ENCODE measurements around the gene ELAVL1.
"Not testable (repeated sequence)": the region's sequence is repeated elsewhere in the genome, so short reads cannot be mapped to it uniquely, and the experiment has no call there.

The ELAVL1 gene

GRCh38 chr19:7925171-7925851 lies 80.1 kb downstream of the ELAVL1 start:
- DNase-seq = peak; percentile 88
- Mint-ChIP-seq H3K27ac (peak overlapping the region; percentile 83), H3K4me3 (peak overlapping the region; percentile 73), H3K4me1 (peaks cover 35% of the 10 kb centered on the region), H3K27me3 (peaks cover 2% of the 10 kb centered on the region), H3K9me3 (no peaks in the 10 kb centered on the region), H3K36me3 (ENCODE audit: low read depth) (peaks cover 7% of the 10 kb centered on the region)
- peak; percentile 53 for ATAC-seq

DNA sequence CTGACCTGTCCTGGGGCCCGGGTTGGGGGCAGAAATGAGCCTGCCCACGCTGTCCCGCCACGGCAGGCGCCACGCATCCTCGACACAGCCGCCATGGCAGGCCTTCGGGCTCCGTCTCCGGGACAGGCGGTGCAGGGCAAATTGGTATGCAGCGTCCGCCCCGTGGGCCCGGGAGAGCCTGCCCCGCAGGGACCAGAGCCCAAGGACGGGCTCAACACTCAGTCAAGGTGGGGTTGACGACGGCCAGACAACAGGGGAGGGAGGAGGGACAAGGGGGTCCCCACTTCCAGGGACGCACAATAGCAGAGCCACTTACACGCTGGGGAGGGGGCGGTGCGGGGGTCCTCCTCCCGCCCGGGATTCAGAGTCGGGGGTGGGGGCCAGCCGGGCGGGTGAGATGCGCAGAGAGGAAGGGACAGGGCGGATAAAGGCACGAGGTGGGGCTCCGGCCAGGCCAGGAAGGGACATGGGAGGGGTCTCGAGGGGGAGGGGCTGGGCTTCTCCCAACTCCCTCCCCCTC lies 80.7 kb downstream of the ELAVL1 start:
- Mint-ChIP-seq H3K27me3 (peaks cover 6% of the 10 kb centered on the region), H3K9me3 (no peaks in the 10 kb centered on the region), H3K27ac (no peak overlapping the region), H3K36me3 (ENCODE audit: low read depth) (peaks cover 7% of the 10 kb centered on the region), H3K4me1 (peaks cover 36% of the 10 kb centered on the region), H3K4me3 (no peak overlapping the region)
- DNase-seq (no peak), ATAC-seq (no peak)

GRCh38 chr19:7924241-7924640 lies 81.2 kb downstream of the ELAVL1 start:
- peak overlapping the region; percentile 46 for H3K4me3 Mint-ChIP-seq
- H3K9me3 Mint-ChIP-seq = no peaks in the 10 kb centered on the region
- ATAC-seq (no peak), DNase-seq (no peak)
- peaks cover 9% of the 10 kb centered on the region for H3K27me3 Mint-ChIP-seq
- H3K36me3 Mint-ChIP-seq (ENCODE audit: low read depth) = peaks cover 7% of the 10 kb centered on the region
- no peak overlapping the region for H3K27ac Mint-ChIP-seq
- peaks cover 35% of the 10 kb centered on the region for H3K4me1 Mint-ChIP-seq

DNA sequence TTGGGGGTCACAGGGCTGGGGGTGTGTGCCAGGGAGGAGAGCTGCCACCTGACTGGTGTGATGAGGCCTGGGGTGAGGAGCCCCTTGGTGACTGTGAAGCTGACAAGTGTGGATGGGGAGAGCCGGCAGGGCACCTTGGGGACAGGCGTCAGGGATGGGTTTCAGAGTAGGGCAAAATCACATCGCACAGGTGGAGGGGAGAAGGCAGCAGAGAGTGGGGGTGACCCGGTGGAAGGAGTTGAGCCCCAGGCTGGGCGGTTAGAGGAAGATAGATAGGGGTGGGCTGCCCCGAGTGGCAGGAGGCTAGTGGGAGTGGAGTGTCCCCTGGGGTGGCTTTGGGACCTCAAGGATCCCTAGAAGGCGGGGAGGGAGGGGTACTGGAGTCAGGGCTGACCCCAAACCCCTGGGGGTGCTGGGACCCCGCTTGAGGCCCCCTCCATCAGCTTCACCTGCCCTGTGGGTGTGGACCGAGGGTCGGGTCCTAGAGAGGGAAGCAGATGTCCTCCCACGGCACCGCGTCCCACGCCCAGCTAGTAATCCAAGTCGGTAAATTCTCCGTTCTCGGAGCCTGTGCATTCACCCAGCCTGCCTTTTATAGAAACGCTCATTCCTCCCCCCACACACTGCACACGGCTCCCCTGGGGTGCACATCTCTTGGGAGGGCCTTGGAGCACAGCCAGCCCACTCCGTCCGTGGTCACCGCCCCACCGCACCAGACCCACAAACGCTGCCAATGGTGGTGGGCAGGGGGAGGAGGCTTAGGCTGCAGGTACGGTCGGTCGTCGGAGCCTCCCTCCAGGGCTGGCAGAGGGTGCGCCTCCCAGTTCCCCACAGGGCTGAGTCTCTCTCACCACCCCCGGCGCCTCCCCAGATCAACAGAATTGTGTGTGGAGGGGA lies 81.9 kb downstream of the ELAVL1 start:
- ATAC-seq (no peak), DNase-seq (no peak)
- H3K27me3 Mint-ChIP-seq = peaks cover 13% of the 10 kb centered on the region
- no peak overlapping the region for H3K27ac Mint-ChIP-seq
- no peaks in the 10 kb centered on the region for H3K9me3 Mint-ChIP-seq
- no peak overlapping the region for H3K4me3 Mint-ChIP-seq
- peaks cover 28% of the 10 kb centered on the region for H3K4me1 Mint-ChIP-seq
- H3K36me3 Mint-ChIP-seq (ENCODE audit: low read depth) = peaks cover 1% of the 10 kb centered on the region

GRCh38 chr19:7922836-7923195 lies 82.6 kb downstream of the ELAVL1 start:
- Mint-ChIP-seq H3K27me3 (peaks cover 20% of the 10 kb centered on the region), H3K4me3 (no peak overlapping the region), H3K36me3 (ENCODE audit: low read depth) (no peaks in the 10 kb centered on the region), H3K9me3 (no peaks in the 10 kb centered on the region), H3K27ac (no peak overlapping the region), H3K4me1 (peaks cover 29% of the 10 kb centered on the region)
- DNase-seq (no peak), ATAC-seq (no peak)

DNA sequence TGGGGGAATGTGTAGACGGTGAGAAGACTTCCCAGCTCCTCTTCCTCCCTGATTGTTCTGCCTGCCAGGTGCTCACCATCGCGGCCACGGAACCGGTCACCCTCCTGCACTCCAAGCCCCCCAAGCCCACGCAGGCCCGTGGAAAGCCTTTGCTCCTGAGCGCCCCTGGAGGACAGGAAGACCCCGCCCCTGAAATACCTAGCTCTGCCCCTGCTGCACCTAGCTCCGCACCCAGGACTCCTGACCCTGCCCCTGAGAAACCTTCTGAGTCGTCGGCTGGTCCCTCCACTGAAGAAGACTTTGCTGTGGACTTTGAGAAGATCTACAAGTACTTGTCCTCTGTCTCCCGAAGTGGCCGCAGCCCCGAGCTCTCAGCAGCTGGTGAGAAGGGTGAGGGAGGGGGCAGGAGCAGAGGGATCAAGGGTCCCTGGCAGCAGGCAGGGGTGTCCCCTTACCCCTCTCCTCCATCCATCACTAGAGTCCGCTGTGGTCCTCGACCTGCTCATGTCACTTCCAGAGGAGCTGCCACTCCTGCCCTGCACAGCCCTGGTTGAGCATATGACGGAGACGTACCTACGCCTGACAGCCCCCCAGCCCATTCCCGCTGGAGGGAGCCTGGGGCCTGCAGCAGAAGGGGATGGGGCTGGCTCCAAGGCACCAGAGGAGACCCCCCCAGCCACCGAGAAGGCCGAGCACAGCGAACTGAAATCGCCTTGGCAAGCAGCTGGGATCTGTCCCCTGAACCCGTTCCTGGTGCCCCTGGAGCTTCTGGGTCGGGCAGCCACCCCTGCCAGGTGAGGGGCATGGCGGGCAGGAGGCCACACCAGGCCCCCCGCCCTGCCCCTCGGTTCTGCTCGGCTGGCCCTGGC lies 83.2 kb downstream of the ELAVL1 start:
- no peak for ATAC-seq
- no peaks in the 10 kb centered on the region for H3K9me3 Mint-ChIP-seq

DNA sequence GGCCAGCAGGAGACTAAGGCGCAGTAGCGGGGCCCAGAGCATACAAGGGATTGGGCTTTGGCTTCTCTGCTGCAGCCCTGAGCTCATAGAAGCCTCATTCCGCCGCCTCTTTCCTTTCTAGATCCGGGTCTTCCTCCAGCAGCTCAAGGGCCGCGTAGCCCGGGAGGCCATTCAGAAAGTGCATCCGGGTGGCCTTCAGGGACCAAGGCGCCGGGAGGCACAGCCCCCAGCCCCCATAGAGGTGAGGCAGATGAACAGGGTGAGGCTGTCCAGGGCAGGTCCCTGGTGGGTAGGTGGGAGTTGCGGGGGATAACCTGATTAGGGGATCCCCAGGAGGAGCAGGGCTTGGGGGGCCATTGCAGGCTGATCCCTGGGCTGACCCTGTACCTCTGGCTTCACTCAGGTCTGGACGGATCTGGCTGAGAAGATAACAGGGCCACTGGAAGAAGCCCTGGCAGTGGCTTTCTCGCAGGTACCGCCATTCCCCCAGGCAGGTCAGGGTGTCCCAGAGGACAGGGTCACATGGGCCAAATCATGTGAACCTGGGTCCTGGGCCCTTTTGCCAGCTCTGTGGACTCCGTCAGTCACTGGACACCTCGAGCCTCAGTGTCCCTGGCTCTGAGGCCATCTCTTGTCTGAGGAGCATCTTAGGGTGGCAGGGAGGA lies 84.0 kb downstream of the ELAVL1 start:
- peak overlapping the region; percentile 79 for H3K4me3 Mint-ChIP-seq
- H3K27ac Mint-ChIP-seq = no peak overlapping the region
- ATAC-seq = no peak
- DNase-seq = no peak
- no peaks in the 10 kb centered on the region for H3K9me3 Mint-ChIP-seq
- no peaks in the 10 kb centered on the region for H3K36me3 Mint-ChIP-seq (ENCODE audit: low read depth)
- peaks cover 29% of the 10 kb centered on the region for H3K4me1 Mint-ChIP-seq
- H3K27me3 Mint-ChIP-seq = peaks cover 23% of the 10 kb centered on the region

More for the DNA sequence above, 83.2 kb downstream of the ELAVL1 start:
- Mint-ChIP-seq H3K27ac (no peak overlapping the region), H3K27me3 (peaks cover 20% of the 10 kb centered on the region), H3K36me3 (ENCODE audit: low read depth) (no peaks in the 10 kb centered on the region), H3K4me1 (peaks cover 29% of the 10 kb centered on the region), H3K4me3 (no peak overlapping the region)
- DNase-seq = no peak

GRCh38 chr19:7920519-7921301 lies 84.7 kb downstream of the ELAVL1 start:
- ATAC-seq = peak; percentile 33
- Mint-ChIP-seq H3K4me3 (peak overlapping the region; percentile 79), H3K4me1 (peaks cover 30% of the 10 kb centered on the region), H3K36me3 (ENCODE audit: low read depth) (no peaks in the 10 kb centered on the region), H3K27ac (peak overlapping the region; percentile 87), H3K9me3 (no peaks in the 10 kb centered on the region), H3K27me3 (peaks cover 24% of the 10 kb centered on the region)
- DNase-seq = peak; percentile 99

GRCh38 chr19:7919610-7920518 lies 85.6 kb downstream of the ELAVL1 start, which contains the start of gene SNAPC2:
Gene SNAPC2 (plus strand): TSS chr19:7920338. CDS start chr19:7920367, 29 bp downstream.
- Mint-ChIP-seq H3K27me3 (peaks cover 31% of the 10 kb centered on the region), H3K27ac (peak within 1 kb of the TSS; percentile 87), H3K4me1 (peaks cover 33% of the 10 kb centered on the region), H3K36me3 (ENCODE audit: low read depth) (no peaks in the 10 kb centered on the region), H3K9me3 (no peaks in the 10 kb centered on the region), H3K4me3 (peak within 1 kb of the TSS; percentile 79)
- DNase-seq (peak; percentile 97), ATAC-seq (peak; percentile 58)

- Mint-ChIP-seq H3K4me3 (no peak overlapping the region), H3K36me3 (ENCODE audit: low read depth) (no peaks in the 10 kb centered on the region), H3K27ac (no peak overlapping the region), H3K9me3 (no peaks in the 10 kb centered on the region), H3K27me3 (peaks cover 34% of the 10 kb centered on the region), H3K4me1 (peaks cover 30% of the 10 kb centered on the region)
- no peak for ATAC-seq
- DNase-seq = no peak
These were observed 86.6 kb downstream of the ELAVL1 start for GRCh38 chr19:7918615-7919421.

GRCh38 chr19:7918062-7918614 lies 87.3 kb downstream of the ELAVL1 start:
- not testable (repeated sequence) for H3K27ac Mint-ChIP-seq

More at GRCh38 chr19:7918062-7918614, 87.3 kb downstream of the ELAVL1 start:
- H3K4me1 Mint-ChIP-seq = peaks cover 30% of the 10 kb centered on the region
- H3K4me3 Mint-ChIP-seq = peak overlapping the region; percentile 43
- not testable (repeated sequence) for H3K9me3 Mint-ChIP-seq; ATAC-seq; H3K36me3 Mint-ChIP-seq (ENCODE audit: low read depth); DNase-seq
- peaks cover 34% of the 10 kb centered on the region for H3K27me3 Mint-ChIP-seq
